Measurements from ENCODE around the gene TAF6. TPM values are rescaled to one million over a fixed set of nuclear protein-coding genes. Genes with fewer than 3 reads are reported as not detected.

The TAF6 gene
- total and polyA plus RNA-seq, 2 donors (not counting 1 experiment from before 2014, with no cell fraction given), result 16.2 to 41.5 TPM

DNA sequence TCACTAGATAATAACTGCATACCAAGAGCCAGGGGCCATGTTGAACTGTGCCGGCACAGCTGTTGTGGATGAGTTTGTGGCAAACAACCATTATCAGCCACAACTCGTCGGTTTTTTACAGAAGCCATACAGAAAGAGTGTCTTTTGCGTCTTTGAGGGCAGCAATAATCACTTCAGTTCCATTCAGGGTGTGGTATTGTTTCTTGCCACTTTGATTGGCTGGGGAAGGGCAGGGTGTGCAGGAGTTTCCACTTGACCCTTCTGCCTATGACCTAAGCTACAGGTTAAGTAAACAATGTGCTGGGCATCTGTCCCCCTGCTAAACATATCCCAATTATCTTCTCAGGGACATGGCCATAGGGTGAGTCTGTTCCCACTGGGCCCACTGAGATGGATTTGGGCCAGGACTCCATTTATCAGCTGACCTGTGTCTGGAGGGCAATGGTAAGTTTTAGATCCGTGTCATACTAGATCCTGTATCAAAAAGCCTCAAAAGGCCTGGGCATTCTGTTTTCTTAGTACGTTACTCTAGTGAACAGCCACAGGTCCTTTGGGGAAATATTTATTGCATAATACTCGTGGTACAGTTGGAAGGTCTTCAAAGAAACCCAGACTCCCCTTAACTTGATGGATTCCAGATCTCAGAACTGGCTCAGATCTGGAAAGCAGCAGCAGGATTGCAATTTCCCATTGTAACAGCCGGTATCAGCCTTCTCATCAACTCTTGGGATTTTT, 53.5 kb downstream of the TAF6 start:
- H4K20me1 ChIP-seq (ENCODE audit: control insufficient read depth, extremely low read depth, insufficient read depth, low read length), result no peaks in the 10 kb centered on the region
- peaks cover 9% of the 10 kb centered on the region for H3K36me3 ChIP-seq (ENCODE audit: control insufficient read depth, insufficient read depth, low read length)
- peaks cover 6% of the 10 kb centered on the region for H3K4me1 ChIP-seq (ENCODE audit: control insufficient read depth, extremely low read depth, insufficient read depth, low read length)
- no peaks in the 10 kb centered on the region for H3K9me3 ChIP-seq (ENCODE audit: control insufficient read depth, insufficient read depth, low read depth, low read length)
- peak; percentile 66 to 91 for DNase-seq (ENCODE audit: low read depth in 2 of 2)
- H3K27me3 ChIP-seq (ENCODE audit: control insufficient read depth, insufficient read depth, low read length), result no peaks in the 10 kb centered on the region
- no peak overlapping the region for H3K4me3 ChIP-seq (replicated peaks in 1 of 4; ENCODE audit: control extremely low read depth in 1 of 4, insufficient read depth in 1 of 4, low read depth in 3 of 4, low read length in 4 of 4)
- peak overlapping the region; percentile 32 for H3K27ac ChIP-seq (ENCODE audit: insufficient read depth, low read length)
- no peak for TF ChIP-seq EZH2 (IDR thresholded peaks at IDR 0.05; ENCODE audit: low read length, missing control alignments)
- TF ChIP-seq, protein P1, sequence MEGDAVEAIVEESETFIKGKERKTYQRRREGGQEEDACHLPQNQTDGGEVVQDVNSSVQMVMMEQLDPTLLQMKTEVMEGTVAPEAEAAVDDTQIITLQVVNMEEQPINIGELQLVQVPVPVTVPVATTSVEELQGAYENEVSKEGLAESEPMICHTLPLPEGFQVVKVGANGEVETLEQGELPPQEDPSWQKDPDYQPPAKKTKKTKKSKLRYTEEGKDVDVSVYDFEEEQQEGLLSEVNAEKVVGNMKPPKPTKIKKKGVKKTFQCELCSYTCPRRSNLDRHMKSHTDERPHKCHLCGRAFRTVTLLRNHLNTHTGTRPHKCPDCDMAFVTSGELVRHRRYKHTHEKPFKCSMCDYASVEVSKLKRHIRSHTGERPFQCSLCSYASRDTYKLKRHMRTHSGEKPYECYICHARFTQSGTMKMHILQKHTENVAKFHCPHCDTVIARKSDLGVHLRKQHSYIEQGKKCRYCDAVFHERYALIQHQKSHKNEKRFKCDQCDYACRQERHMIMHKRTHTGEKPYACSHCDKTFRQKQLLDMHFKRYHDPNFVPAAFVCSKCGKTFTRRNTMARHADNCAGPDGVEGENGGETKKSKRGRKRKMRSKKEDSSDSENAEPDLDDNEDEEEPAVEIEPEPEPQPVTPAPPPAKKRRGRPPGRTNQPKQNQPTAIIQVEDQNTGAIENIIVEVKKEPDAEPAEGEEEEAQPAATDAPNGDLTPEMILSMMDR (conservative IDR thresholded peaks at IDR 0.05 in 1 of 2, IDR thresholded peaks at IDR 0.05 in 1 of 2; ENCODE audit: low read depth in 1 of 2, low read length in 2 of 2), result no peak
- H3K4me2 ChIP-seq (ENCODE audit: extremely low read depth, insufficient read depth, low read length), result peak overlapping the region; percentile 21
- H2AFZ ChIP-seq (ENCODE audit: low read length), result no peak overlapping the region
- H3K9ac ChIP-seq (ENCODE audit: insufficient read depth, low read length), result no peak overlapping the region
- H3K79me2 ChIP-seq (ENCODE audit: control insufficient read depth, insufficient read depth, low read length), result no peaks in the 10 kb centered on the region

DNA sequence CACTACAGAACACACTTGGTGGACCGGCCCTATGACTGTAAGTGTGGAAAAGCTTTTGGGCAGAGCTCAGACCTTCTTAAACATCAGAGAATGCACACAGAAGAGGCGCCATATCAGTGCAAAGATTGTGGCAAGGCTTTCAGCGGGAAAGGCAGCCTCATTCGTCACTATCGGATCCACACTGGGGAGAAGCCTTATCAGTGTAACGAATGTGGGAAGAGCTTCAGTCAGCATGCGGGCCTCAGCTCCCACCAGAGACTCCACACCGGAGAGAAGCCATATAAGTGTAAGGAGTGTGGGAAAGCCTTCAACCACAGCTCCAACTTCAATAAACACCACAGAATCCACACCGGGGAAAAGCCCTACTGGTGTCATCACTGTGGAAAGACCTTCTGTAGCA, 55.0 kb downstream of the TAF6 start:
- TF ChIP-seq, protein P1 (conservative IDR thresholded peaks at IDR 0.05 in 1 of 2, IDR thresholded peaks at IDR 0.05 in 1 of 2; ENCODE audit: low read depth in 1 of 2, low read length in 2 of 2), result no peak
- TF ChIP-seq EZH2 (IDR thresholded peaks at IDR 0.05; ENCODE audit: low read length, missing control alignments), result no peak
- H3K79me2 ChIP-seq (ENCODE audit: control insufficient read depth, insufficient read depth, low read length), result no peaks in the 10 kb centered on the region
- H3K4me1 ChIP-seq (ENCODE audit: control insufficient read depth, extremely low read depth, insufficient read depth, low read length), result peaks cover 6% of the 10 kb centered on the region
- no peak for DNase-seq (ENCODE audit: low read depth in 2 of 2)
- H4K20me1 ChIP-seq (ENCODE audit: control insufficient read depth, extremely low read depth, insufficient read depth, low read length), result no peaks in the 10 kb centered on the region
- H2AFZ ChIP-seq (ENCODE audit: low read length), result no peak overlapping the region
- H3K4me3 ChIP-seq (replicated peaks in 1 of 4; ENCODE audit: control extremely low read depth in 1 of 4, insufficient read depth in 1 of 4, low read depth in 3 of 4, low read length in 4 of 4), result no peak overlapping the region
- no peak overlapping the region for H3K27ac ChIP-seq (ENCODE audit: insufficient read depth, low read length)
- no peaks in the 10 kb centered on the region for H3K27me3 ChIP-seq (ENCODE audit: control insufficient read depth, insufficient read depth, low read length)
- peaks cover 6% of the 10 kb centered on the region for H3K36me3 ChIP-seq (ENCODE audit: control insufficient read depth, insufficient read depth, low read length)
- no peak overlapping the region for H3K4me2 ChIP-seq (ENCODE audit: extremely low read depth, insufficient read depth, low read length)
- H3K9me3 ChIP-seq (ENCODE audit: control insufficient read depth, insufficient read depth, low read depth, low read length), result no peaks in the 10 kb centered on the region
- H3K9ac ChIP-seq (ENCODE audit: insufficient read depth, low read length), result no peak overlapping the region

DNA sequence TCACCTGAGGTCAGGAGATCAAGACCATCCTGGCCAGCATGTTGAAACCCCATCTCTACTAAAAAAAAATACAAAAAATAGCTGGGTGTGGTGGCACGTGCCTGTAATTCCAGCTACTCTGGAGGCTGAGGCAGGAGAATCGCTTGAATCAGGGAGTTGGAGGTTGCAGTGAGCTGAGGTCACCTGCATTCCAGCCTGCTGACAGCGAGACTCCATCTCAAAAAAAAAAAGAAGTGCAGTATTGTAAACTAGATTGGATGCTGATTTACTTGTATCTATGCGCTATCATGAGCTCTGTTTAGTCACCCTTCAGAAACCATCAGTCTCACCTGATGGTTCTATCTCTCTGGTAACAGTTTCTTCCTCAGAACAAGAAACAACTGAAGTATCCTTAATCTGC, 55.8 kb downstream of the TAF6 start:
- Histone ChIP-seq H3K27ac (ENCODE audit: insufficient read depth, low read length) (no peak overlapping the region), H3K4me3 (replicated peaks in 1 of 4; ENCODE audit: control extremely low read depth in 1 of 4, insufficient read depth in 1 of 4, low read depth in 3 of 4, low read length in 4 of 4) (no peak overlapping the region), H3K4me2 (ENCODE audit: extremely low read depth, insufficient read depth, low read length) (no peak overlapping the region), H3K9ac (ENCODE audit: insufficient read depth, low read length) (no peak overlapping the region), H3K4me1 (ENCODE audit: control insufficient read depth, extremely low read depth, insufficient read depth, low read length) (peaks cover 6% of the 10 kb centered on the region), H3K36me3 (ENCODE audit: control insufficient read depth, insufficient read depth, low read length) (peaks cover 6% of the 10 kb centered on the region), H3K27me3 (ENCODE audit: control insufficient read depth, insufficient read depth, low read length) (no peaks in the 10 kb centered on the region), H3K9me3 (ENCODE audit: control insufficient read depth, insufficient read depth, low read depth, low read length) (no peaks in the 10 kb centered on the region), H2AFZ (ENCODE audit: low read length) (no peak overlapping the region), H4K20me1 (ENCODE audit: control insufficient read depth, extremely low read depth, insufficient read depth, low read length) (no peaks in the 10 kb centered on the region), H3K79me2 (ENCODE audit: control insufficient read depth, insufficient read depth, low read length) (no peaks in the 10 kb centered on the region)
- TF ChIP-seq, protein P1 (conservative IDR thresholded peaks at IDR 0.05 in 1 of 2, IDR thresholded peaks at IDR 0.05 in 1 of 2; ENCODE audit: low read depth in 1 of 2, low read length in 2 of 2), result no peak
- TF ChIP-seq EZH2 (IDR thresholded peaks at IDR 0.05; ENCODE audit: low read length, missing control alignments), result no peak
- DNase-seq (ENCODE audit: low read depth in 2 of 2), result no peak
